CD14-positive monocyte (primary cell): ENCODE measurements around the gene C1orf105. TPM values are rescaled to one million over a fixed set of nuclear protein-coding genes. Genes with fewer than 3 reads are reported as not detected.

Experiments
- DNase-seq, 3 donors: peaks; one replicate each; pipeline ENCODE4 v3.0.0-alpha.2; 2011 to 2022
- H2AFZ ChIP-seq: 2 replicates; pipeline ENCODE4 v1.6.0; 2012; ENCODE audit warnings: mild to moderate bottlenecking, low read depth, low read length, inconsistent platforms; ENCODE audit not compliant: insufficient read depth, poor library complexity, severe bottlenecking
- H3K27ac ChIP-seq, 2 donors: 1 replicate in 1 of 2; 2 replicates in 1 of 2; pipeline ENCODE4 v1.5.1; 2012 to 2013; ENCODE audit warnings: low read length in 2 of 2, control low read depth in 1 of 2, inconsistent platforms in 1 of 2, low read depth in 1 of 2, mild to moderate bottlenecking in 1 of 2
- H3K27me3 ChIP-seq, 2 donors: one replicate each; pipeline versions ENCODE4 v1.6.0 to v1.6.1; 2011 to 2013; ENCODE audit warnings: low read length in 2 of 2; ENCODE audit not compliant: control insufficient read depth in 2 of 2, insufficient read depth in 2 of 2
- H3K36me3 ChIP-seq, 2 donors: replicated peaks in 1 of 2; 1 replicate in 1 of 2; 2 replicates in 1 of 2; pipeline versions ENCODE4 v1.5.1 to v1.6.1; 2012 to 2013; ENCODE audit warnings: low read length in 2 of 2, control low read depth in 1 of 2, inconsistent platforms in 1 of 2, mild to moderate bottlenecking in 1 of 2; ENCODE audit not compliant: insufficient read depth in 2 of 2, control insufficient read depth in 1 of 2
- H3K4me1 ChIP-seq, 2 donors: 1 replicate in 1 of 2; 2 replicates in 1 of 2; pipeline versions ENCODE4 v1.5.1 to v1.6.1; 2012 to 2013; ENCODE audit warnings: low read length in 2 of 2, control low read depth in 1 of 2, inconsistent platforms in 1 of 2, mild to moderate bottlenecking in 1 of 2, moderate library complexity in 1 of 2; ENCODE audit not compliant: insufficient read depth in 2 of 2, control insufficient read depth in 1 of 2
- H3K4me2 ChIP-seq: replicated peaks from 2 replicates; pipeline ENCODE3; 2012; ENCODE audit warnings: low read length, moderate library complexity, mild to moderate bottlenecking; ENCODE audit not compliant: poor library complexity, severe bottlenecking; ENCODE audit errors: extremely low read depth
- H3K4me3 ChIP-seq, 3 experiments: fragments of 200-600 bp in 1 of 3; sonication (generic) in 1 of 3; replicated peaks in 1 of 3; 1 replicate in 2 of 3; 2 replicates in 1 of 3; pipeline ENCODE4 v1.5.1; 2011 to 2013; ENCODE audit warnings: low read length in 3 of 3, mild to moderate bottlenecking in 3 of 3, control low read depth in 2 of 3, low read depth in 2 of 3, inconsistent platforms in 1 of 3, moderate library complexity in 1 of 3
- H3K79me2 ChIP-seq: 2 replicates; pipeline ENCODE4 v1.6.0; 2012; ENCODE audit warnings: mild to moderate bottlenecking, control low read depth, inconsistent platforms, low read length, moderate library complexity; ENCODE audit not compliant: insufficient read depth
- H3K9ac ChIP-seq: 2 replicates; pipeline ENCODE4 v1.6.0; 2017; ENCODE audit warnings: low read length, mild to moderate bottlenecking; ENCODE audit not compliant: insufficient read depth, poor library complexity, severe bottlenecking
- H3K9me3 ChIP-seq, 2 donors: replicated peaks in 1 of 2; 1 replicate in 1 of 2; 2 replicates in 1 of 2; pipeline versions ENCODE4 v1.5.1 to v1.6.1; 2012 to 2013; ENCODE audit warnings: low read length in 2 of 2, control low read depth in 1 of 2; ENCODE audit not compliant: control insufficient read depth in 1 of 2, insufficient read depth in 1 of 2
- H4K20me1 ChIP-seq: 2 replicates; pipeline ENCODE4 v1.6.0; 2012; ENCODE audit warnings: mild to moderate bottlenecking, low read length, control low read depth, moderate library complexity; ENCODE audit not compliant: insufficient read depth
- H3K27ac Mint-ChIP-seq, 7 donors: one replicate each; pipeline ENCODE4 v1.8.0; 2020; ENCODE audit warnings: mild to moderate bottlenecking in 7 of 7, mixed read lengths in 7 of 7, moderate library complexity in 6 of 7, inconsistent platforms in 2 of 7
- H3K27me3 Mint-ChIP-seq, 3 donors: one replicate each; pipeline ENCODE4 v1.8.0; 2021 to 2022; ENCODE audit warnings: low read depth in 3 of 3, mild to moderate bottlenecking in 3 of 3, mixed read lengths in 3 of 3, moderate library complexity in 3 of 3, inconsistent platforms in 1 of 3
- H3K36me3 Mint-ChIP-seq, 2 donors: one replicate each; pipeline ENCODE4 v1.8.0; 2020; ENCODE audit warnings: mixed read lengths in 2 of 2, inconsistent platforms in 1 of 2, mild to moderate bottlenecking in 1 of 2
- H3K4me1 Mint-ChIP-seq: one replicate; pipeline ENCODE4 v1.8.0; 2020; ENCODE audit warnings: mild to moderate bottlenecking, mixed read lengths
- H3K4me3 Mint-ChIP-seq, 2 donors: one replicate each; pipeline ENCODE4 v1.8.0; 2020; ENCODE audit warnings: mild to moderate bottlenecking in 2 of 2, mixed read lengths in 2 of 2, moderate library complexity in 1 of 2
- H3K9me3 Mint-ChIP-seq, 7 donors: one replicate each; pipeline ENCODE4 v1.8.0; 2020 to 2022; ENCODE audit warnings: mixed read lengths in 7 of 7, mild to moderate bottlenecking in 6 of 7, moderate library complexity in 6 of 7, inconsistent platforms in 2 of 7
- WGBS: methylation state at CpG from one replicate; pipeline ENCODE4 v1.1.5; 2013; ENCODE audit warnings: missing lambda C conversion rate; ENCODE audit not compliant: insufficient coverage; 5-methylcytosine and 5-hydroxymethylcytosine counted together
- intact Hi-C, 2 donors: fragments of 100-400 bp; cut with micrococcal nuclease; formaldehyde crosslinking; loops; one replicate each; pipeline versions ENCODE4 v1.15.0 to v1.15.1; 2023
- polyA plus RNA-seq, 3 donors: library from polyadenylated mRNA; depleted of rRNA in 1 of 3; unstranded in 2 of 3; stranded (reverse) in 1 of 3; fragments of 300-500 nt in 2 of 3; fragments of >200 nt in 1 of 3; fragmentation: Illumina TruSeq in 2 of 3; gene quantifications; 1 replicate in 2 of 3; 2 replicates in 1 of 3; pipeline ENCODE4 v1.2.3, GENCODE V29; 2012 to 2021
- TF ChIP-seq, protein P1 (sequence below): fragments of 200-600 bp; IDR thresholded peaks from one replicate; pipeline ENCODE4 v1.8.0; 2022; ENCODE audit warnings: antibody characterized with exemption, mild to moderate bottlenecking

Gene C1orf105
- polyA plus RNA-seq, 3 donors = not detected

- no peaks in the 10 kb centered on the region for H3K36me3 Mint-ChIP-seq
- Histone ChIP-seq H4K20me1 (no peaks in the 10 kb centered on the region), H3K79me2 (no peaks in the 10 kb centered on the region), H3K4me1 (no peaks in the 10 kb centered on the region), H3K4me2 (no peak overlapping the region), H3K27me3 (no peaks in the 10 kb centered on the region), H3K4me3 (no peak overlapping the region), H3K27ac (no peak overlapping the region), H3K9me3 (no peaks in the 10 kb centered on the region), H3K9ac (no peak overlapping the region), H3K36me3 (no peaks in the 10 kb centered on the region), H2AFZ (no peak overlapping the region)
- no CpG with 5 or more reads among the region's 2 CpGs for WGBS
- intact Hi-C loops = no loop called here
- no peak overlapping the region for H3K27ac Mint-ChIP-seq
- TF ChIP-seq, protein P1, sequence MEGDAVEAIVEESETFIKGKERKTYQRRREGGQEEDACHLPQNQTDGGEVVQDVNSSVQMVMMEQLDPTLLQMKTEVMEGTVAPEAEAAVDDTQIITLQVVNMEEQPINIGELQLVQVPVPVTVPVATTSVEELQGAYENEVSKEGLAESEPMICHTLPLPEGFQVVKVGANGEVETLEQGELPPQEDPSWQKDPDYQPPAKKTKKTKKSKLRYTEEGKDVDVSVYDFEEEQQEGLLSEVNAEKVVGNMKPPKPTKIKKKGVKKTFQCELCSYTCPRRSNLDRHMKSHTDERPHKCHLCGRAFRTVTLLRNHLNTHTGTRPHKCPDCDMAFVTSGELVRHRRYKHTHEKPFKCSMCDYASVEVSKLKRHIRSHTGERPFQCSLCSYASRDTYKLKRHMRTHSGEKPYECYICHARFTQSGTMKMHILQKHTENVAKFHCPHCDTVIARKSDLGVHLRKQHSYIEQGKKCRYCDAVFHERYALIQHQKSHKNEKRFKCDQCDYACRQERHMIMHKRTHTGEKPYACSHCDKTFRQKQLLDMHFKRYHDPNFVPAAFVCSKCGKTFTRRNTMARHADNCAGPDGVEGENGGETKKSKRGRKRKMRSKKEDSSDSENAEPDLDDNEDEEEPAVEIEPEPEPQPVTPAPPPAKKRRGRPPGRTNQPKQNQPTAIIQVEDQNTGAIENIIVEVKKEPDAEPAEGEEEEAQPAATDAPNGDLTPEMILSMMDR = no peak
- no peaks in the 10 kb centered on the region for H3K4me1 Mint-ChIP-seq
- DNase-seq = no peak
- H3K4me3 Mint-ChIP-seq = no peak overlapping the region
- peaks cover 0 to 3% (median 1%) of the 10 kb centered on the region in 3 donors for H3K27me3 Mint-ChIP-seq
- no peaks in the 10 kb centered on the region for H3K9me3 Mint-ChIP-seq
Measured at GRCh38 chr1:172411791-172412338, 8.6 kb upstream of the C1orf105 start.

DNA sequence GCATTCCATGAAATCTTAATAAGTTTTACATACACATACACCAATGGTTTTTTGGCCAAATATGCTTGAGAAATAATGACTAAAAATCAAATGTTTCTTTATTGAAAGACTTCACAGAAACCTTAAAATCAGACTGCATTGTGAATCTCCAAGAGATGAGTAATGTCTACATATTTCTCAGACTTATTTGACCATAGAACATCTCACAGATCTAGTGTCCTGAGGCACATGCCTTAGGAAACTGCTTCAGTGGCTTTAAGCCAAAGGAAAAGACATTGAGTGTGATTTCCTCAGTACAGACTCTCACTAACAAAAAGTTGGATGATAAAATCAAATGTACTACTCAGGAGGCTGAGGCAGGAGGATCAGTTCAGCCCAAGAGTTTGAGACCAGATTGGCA lies 6.2 kb upstream of the C1orf105 start:
- no peak overlapping the region for H3K4me2 ChIP-seq
- H3K36me3 ChIP-seq = no peaks in the 10 kb centered on the region
- TF ChIP-seq, protein P1 = no peak
- Mint-ChIP-seq H3K27me3 (peaks cover 0 to 3% (median 1%) of the 10 kb centered on the region in 3 donors), H3K9me3 (no peaks in the 10 kb centered on the region), H3K27ac (no peak overlapping the region), H3K4me1 (no peaks in the 10 kb centered on the region), H3K4me3 (no peak overlapping the region), H3K36me3 (no peaks in the 10 kb centered on the region)
- no peak overlapping the region for H3K4me3 ChIP-seq
- no peaks in the 10 kb centered on the region for H3K4me1 ChIP-seq
- no peaks in the 10 kb centered on the region for H3K9me3 ChIP-seq
- H3K79me2 ChIP-seq = no peaks in the 10 kb centered on the region
- H2AFZ ChIP-seq = no peak overlapping the region
- no peak overlapping the region for H3K9ac ChIP-seq
- no peaks in the 10 kb centered on the region for H3K27me3 ChIP-seq
- intact Hi-C loops = no loop called here
- no peaks in the 10 kb centered on the region for H4K20me1 ChIP-seq
- no peak overlapping the region for H3K27ac ChIP-seq
- DNase-seq = no peak
